MM.1S (cell line): ENCODE data around the gene IFT74.

ENCODE experiments used
- DNase-seq: peaks from one replicate; pipeline ENCODE4 v3.0.0-alpha.2; 2015
- H2AFZ ChIP-seq: fragments of 300-600 bp; sonication (generic); 2 replicates; pipeline ENCODE4 v1.6.0; 2016; ENCODE audit warnings: antibody characterized with exemption, low read length
- H3F3A ChIP-seq: fragments of 300-600 bp; sonication (generic); 2 replicates; pipeline ENCODE4 v1.6.1; 2016; ENCODE audit warnings: mild to moderate bottlenecking, antibody characterized with exemption, low read length, moderate library complexity, mixed read lengths; ENCODE audit not compliant: insufficient read depth
- H3K27ac ChIP-seq: fragments of 300-600 bp; sonication (generic); 2 replicates; pipeline ENCODE4 v1.5.1; 2016; ENCODE audit warnings: mild to moderate bottlenecking, low read length
- H3K27me3 ChIP-seq: fragments of 300-600 bp; sonication (generic); replicated peaks from 2 replicates; pipeline ENCODE4 v1.6.0; 2016; ENCODE audit warnings: low read length; ENCODE audit not compliant: insufficient read depth
- H3K36me3 ChIP-seq: fragments of 300-600 bp; sonication (generic); replicated peaks from 2 replicates; pipeline ENCODE4 v1.6.1; 2016; ENCODE audit warnings: mild to moderate bottlenecking, low read length, mixed read lengths; ENCODE audit not compliant: insufficient read depth
- H3K4me1 ChIP-seq: fragments of 300-600 bp; sonication (generic); 2 replicates; pipeline ENCODE4 v1.6.1; 2016; ENCODE audit warnings: low read length, mixed read lengths
- H3K4me2 ChIP-seq: fragments of 300-600 bp; sonication (generic); 2 replicates; pipeline ENCODE4 v1.6.0; 2016; ENCODE audit warnings: low read depth, low read length
- H3K4me3 ChIP-seq: fragments of 300-600 bp; sonication (generic); 2 replicates; pipeline ENCODE4 v1.5.1; 2016; ENCODE audit warnings: low read length, mixed read lengths
- H3K79me2 ChIP-seq: fragments of 300-600 bp; sonication (generic); 2 replicates; pipeline ENCODE4 v1.6.1; 2016; ENCODE audit warnings: mixed run types, low read length, mixed read lengths
- H3K9ac ChIP-seq: fragments of 300-600 bp; sonication (generic); 2 replicates; pipeline ENCODE4 v1.6.1; 2016; ENCODE audit warnings: low read length, mixed read lengths
- H3K9me2 ChIP-seq: fragments of 300-600 bp; sonication (generic); replicated peaks from 2 replicates; pipeline ENCODE4 v1.6.1; 2016; ENCODE audit warnings: mild to moderate bottlenecking, low read length, mixed read lengths; ENCODE audit not compliant: insufficient read depth
- H3K9me3 ChIP-seq: fragments of 300-600 bp; sonication (generic); replicated peaks from 2 replicates; pipeline ENCODE4 v1.6.1; 2016; ENCODE audit warnings: mild to moderate bottlenecking, low read length, mixed read lengths; ENCODE audit not compliant: insufficient read depth
- H4K20me1 ChIP-seq: fragments of 300-600 bp; sonication (generic); 2 replicates; pipeline ENCODE4 v1.6.1; 2016; ENCODE audit warnings: mild to moderate bottlenecking, low read length, moderate library complexity, mixed read lengths; ENCODE audit not compliant: insufficient read depth
- EZH2 ChIP-seq: fragments of 300-600 bp; sonication (generic); optimal IDR thresholded peaks from 2 replicates; pipeline ENCODE3; 2017; ENCODE audit warnings: low read depth, mild to moderate bottlenecking, antibody characterized with exemption, low read length, mixed read lengths
- EZH2phosphoT487 ChIP-seq: fragments of 300-600 bp; sonication (generic); IDR thresholded peaks from 2 replicates; pipeline ENCODE4 v1.6.1; 2018; ENCODE audit warnings: antibody characterized with exemption, low read length
- TF ChIP-seq, protein P1 (sequence below): fragments of 300-600 bp; sonication (generic); IDR thresholded peaks from 2 replicates; pipeline ENCODE4 v1.5.1; 2016; ENCODE audit warnings: antibody characterized with exemption, low read length, mixed read lengths

IFT74 gene

DNA sequence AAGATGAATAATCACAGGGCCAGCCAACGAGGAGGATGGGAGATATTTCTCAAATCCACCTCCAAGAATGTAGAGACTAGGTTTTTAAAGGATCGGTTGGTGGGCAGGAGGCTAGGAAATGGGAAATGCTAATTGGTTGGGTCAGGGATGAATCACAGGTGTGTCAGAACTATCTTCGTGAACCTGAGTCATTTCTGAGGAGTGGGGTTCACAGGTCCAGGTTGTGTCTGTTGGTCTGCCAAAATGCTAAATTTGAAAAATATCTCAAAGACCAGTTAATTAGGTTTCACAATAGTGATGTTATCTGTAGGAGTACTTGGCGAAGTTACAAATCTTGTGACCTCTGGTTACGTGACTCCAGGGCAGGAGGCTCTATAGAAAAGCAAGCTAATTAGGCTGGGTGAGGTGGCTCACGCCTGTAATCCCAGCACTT, 6.6 kb upstream of the IFT74 start:
- Histone ChIP-seq H3K4me1 (no peaks in the 10 kb centered on the region), H3K9ac (no peak overlapping the region), H3K27ac (no peak overlapping the region), H3K79me2 (peaks cover 23% of the 10 kb centered on the region), H3K36me3 (no peaks in the 10 kb centered on the region), H3K4me3 (no peak overlapping the region), H2AFZ (no peak overlapping the region), H4K20me1 (no peaks in the 10 kb centered on the region), H3K9me3 (no peaks in the 10 kb centered on the region), H3F3A (no peaks in the 10 kb centered on the region), H3K9me2 (no peaks in the 10 kb centered on the region), H3K27me3 (no peaks in the 10 kb centered on the region), H3K4me2 (no peak overlapping the region)
- no peak for DNase-seq
- no peak for TF ChIP-seq EZH2
- TF ChIP-seq, protein P1, sequence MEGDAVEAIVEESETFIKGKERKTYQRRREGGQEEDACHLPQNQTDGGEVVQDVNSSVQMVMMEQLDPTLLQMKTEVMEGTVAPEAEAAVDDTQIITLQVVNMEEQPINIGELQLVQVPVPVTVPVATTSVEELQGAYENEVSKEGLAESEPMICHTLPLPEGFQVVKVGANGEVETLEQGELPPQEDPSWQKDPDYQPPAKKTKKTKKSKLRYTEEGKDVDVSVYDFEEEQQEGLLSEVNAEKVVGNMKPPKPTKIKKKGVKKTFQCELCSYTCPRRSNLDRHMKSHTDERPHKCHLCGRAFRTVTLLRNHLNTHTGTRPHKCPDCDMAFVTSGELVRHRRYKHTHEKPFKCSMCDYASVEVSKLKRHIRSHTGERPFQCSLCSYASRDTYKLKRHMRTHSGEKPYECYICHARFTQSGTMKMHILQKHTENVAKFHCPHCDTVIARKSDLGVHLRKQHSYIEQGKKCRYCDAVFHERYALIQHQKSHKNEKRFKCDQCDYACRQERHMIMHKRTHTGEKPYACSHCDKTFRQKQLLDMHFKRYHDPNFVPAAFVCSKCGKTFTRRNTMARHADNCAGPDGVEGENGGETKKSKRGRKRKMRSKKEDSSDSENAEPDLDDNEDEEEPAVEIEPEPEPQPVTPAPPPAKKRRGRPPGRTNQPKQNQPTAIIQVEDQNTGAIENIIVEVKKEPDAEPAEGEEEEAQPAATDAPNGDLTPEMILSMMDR, result no peak

DNA sequence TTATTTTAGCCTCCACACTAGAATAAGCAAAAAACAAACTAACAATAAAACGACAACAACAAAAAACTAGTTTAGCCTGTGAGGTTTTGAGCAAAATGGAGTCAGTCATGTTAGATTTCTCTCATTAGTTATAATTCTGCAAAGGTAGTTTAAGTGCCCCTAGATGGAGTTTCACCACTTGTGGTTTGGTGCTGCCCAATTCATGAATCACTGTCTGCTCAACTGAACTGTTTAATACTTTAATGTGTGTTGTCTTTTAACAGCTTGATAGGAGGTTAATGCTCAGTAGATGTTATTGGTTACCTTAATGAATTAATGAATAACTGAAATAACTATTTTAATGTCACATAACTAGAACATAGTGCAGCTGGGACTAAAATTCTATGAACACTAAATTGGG, 5.7 kb upstream of the IFT74 start:
- no peaks in the 10 kb centered on the region for H3K9me2 ChIP-seq
- peaks cover 15% of the 10 kb centered on the region for H3K79me2 ChIP-seq
- no peaks in the 10 kb centered on the region for H3K27me3 ChIP-seq
- TF ChIP-seq EZH2phosphoT487, result no peak
- no peak for TF ChIP-seq EZH2
- TF ChIP-seq, protein P1, result no peak
- H3K4me2 ChIP-seq, result no peak overlapping the region
- no peak for DNase-seq
- H2AFZ ChIP-seq, result no peak overlapping the region
- H3K9ac ChIP-seq, result no peak overlapping the region
- H4K20me1 ChIP-seq, result no peaks in the 10 kb centered on the region
- no peaks in the 10 kb centered on the region for H3K36me3 ChIP-seq
- no peaks in the 10 kb centered on the region for H3K4me1 ChIP-seq
- H3K9me3 ChIP-seq, result no peaks in the 10 kb centered on the region
- no peaks in the 10 kb centered on the region for H3F3A ChIP-seq
- no peak overlapping the region for H3K4me3 ChIP-seq
- H3K27ac ChIP-seq, result no peak overlapping the region

DNA sequence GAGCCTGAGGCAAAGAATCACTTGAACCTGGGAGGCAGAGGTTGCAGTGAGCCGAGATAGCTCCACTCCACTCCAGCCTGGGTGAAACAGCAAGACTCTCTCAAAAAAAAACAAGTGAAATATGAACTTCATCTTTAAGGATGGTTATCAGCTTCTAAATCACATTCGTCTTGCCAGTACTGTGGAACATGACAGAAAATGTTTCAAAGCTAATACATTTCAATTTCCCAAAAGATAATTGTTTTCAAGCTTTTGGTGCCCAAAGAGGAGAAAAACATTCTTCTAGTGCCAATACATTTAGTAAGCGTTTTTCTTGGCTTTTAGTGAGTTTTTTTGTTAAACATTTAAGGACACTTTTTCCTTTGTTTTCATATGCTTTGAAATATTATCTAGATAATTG, 4.4 kb upstream of the IFT74 start:
- Histone ChIP-seq H4K20me1 (no peaks in the 10 kb centered on the region), H3K27me3 (no peaks in the 10 kb centered on the region), H3K79me2 (peaks cover 6% of the 10 kb centered on the region), H3K27ac (no peak overlapping the region), H3K9ac (no peak overlapping the region), H3K4me3 (no peak overlapping the region), H2AFZ (no peak overlapping the region), H3F3A (no peaks in the 10 kb centered on the region), H3K36me3 (no peaks in the 10 kb centered on the region), H3K4me2 (no peak overlapping the region), H3K4me1 (no peaks in the 10 kb centered on the region), H3K9me3 (no peaks in the 10 kb centered on the region), H3K9me2 (no peaks in the 10 kb centered on the region)
- DNase-seq, result no peak
- TF ChIP-seq EZH2phosphoT487 (no peak), EZH2 (no peak)
- TF ChIP-seq, protein P1, result no peak
